HG03469 (cell line): ENCODE results near the gene RNU5D-1.
"Not testable (repeated sequence)": the region's sequence is repeated elsewhere in the genome, so short reads cannot be mapped to it uniquely, and the experiment has no call there.

Experiments
- ATAC-seq: cut with Tn5 transposase; IDR thresholded peaks from one replicate; pipeline ENCODE4 v1.9.1; 2021; ENCODE audit warnings: mild to moderate bottlenecking, moderate library complexity, moderate number of reproducible peaks; ENCODE audit not compliant: unreplicated experiment

RNU5D-1 gene

GRCh38 chr1:44705470-44705869, 25.5 kb downstream of the RNU5D-1 start:
- ATAC-seq: no peak

- no peak for ATAC-seq
These were observed 29.8 kb downstream of the RNU5D-1 start for GRCh38 chr1:44701141-44701573.

GRCh38 chr1:44700573-44700972, 30.4 kb downstream of the RNU5D-1 start:
- no peak for ATAC-seq

GRCh38 chr1:44699375-44699774, 31.6 kb downstream of the RNU5D-1 start:
- not testable (repeated sequence) for ATAC-seq

GRCh38 chr1:44698138-44698537, 32.8 kb downstream of the RNU5D-1 start:
- ATAC-seq: no peak

- ATAC-seq: no peak
These were observed 34.1 kb downstream of the RNU5D-1 start for GRCh38 chr1:44696789-44697345.

- ATAC-seq: no peak
These were observed 34.9 kb downstream of the RNU5D-1 start for GRCh38 chr1:44696101-44696500.

GRCh38 chr1:44695671-44696070, 35.3 kb downstream of the RNU5D-1 start:
- no peak for ATAC-seq

- ATAC-seq: no peak
These were observed 36.0 kb downstream of the RNU5D-1 start for GRCh38 chr1:44694863-44695478.

GRCh38 chr1:44693900-44694299, 37.1 kb downstream of the RNU5D-1 start:
- no peak for ATAC-seq

GRCh38 chr1:44693159-44693558, 37.8 kb downstream of the RNU5D-1 start:
- no peak for ATAC-seq

GRCh38 chr1:44689447-44689765, 41.6 kb downstream of the RNU5D-1 start:
- no peak for ATAC-seq

GRCh38 chr1:44688760-44689446, 42.1 kb downstream of the RNU5D-1 start:
- ATAC-seq: no peak

GRCh38 chr1:44685881-44686280, 45.1 kb downstream of the RNU5D-1 start:
- no peak for ATAC-seq

- no peak for ATAC-seq
These were observed 45.8 kb downstream of the RNU5D-1 start for GRCh38 chr1:44685218-44685617.

GRCh38 chr1:44684525-44684924, 46.4 kb downstream of the RNU5D-1 start:
- no peak for ATAC-seq

GRCh38 chr1:44682883-44683265, 48.1 kb downstream of the RNU5D-1 start:
- no peak for ATAC-seq

- no peak for ATAC-seq
These were observed 48.8 kb downstream of the RNU5D-1 start for GRCh38 chr1:44681905-44682882.
